Measurements from ENCODE around the gene PRB3.

The PRB3 gene

DNA sequence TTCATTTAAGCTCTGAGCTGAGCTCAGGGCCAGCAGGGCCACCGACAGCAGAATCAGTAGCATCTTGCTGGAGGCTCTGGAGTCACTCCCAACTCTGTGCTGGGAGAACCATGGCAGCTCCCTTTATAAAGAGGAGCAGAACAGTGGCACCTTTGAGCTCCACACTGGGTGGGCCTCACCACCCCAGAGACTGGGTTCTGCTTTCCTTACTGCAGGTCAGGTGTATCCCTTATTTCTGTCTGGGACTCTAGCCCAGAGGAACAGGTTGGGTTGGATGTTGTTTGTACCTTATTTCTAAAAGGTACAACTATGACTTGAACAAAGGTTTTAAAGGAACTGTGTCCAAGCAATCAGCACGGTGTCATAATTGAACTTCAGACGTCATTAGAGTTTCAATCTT lies at the start of gene PRB3:
TSS of gene PRB3 (minus strand) at position 101 of the 400 bp plus-strand sequence. CDS start at position 63, 38 bp downstream.
- Mint-ChIP-seq H3K4me3 (no peak within 1 kb of the TSS), H3K27ac (no peak within 1 kb of the TSS), H3K4me1 (ENCODE audit: low read depth) (no peaks in the 10 kb centered on the region), H3K27me3 (no peaks in the 10 kb centered on the region), H3K36me3 (ENCODE audit: low read depth) (no peaks in the 10 kb centered on the region), H3K9me3 (no peaks in the 10 kb centered on the region)

DNA sequence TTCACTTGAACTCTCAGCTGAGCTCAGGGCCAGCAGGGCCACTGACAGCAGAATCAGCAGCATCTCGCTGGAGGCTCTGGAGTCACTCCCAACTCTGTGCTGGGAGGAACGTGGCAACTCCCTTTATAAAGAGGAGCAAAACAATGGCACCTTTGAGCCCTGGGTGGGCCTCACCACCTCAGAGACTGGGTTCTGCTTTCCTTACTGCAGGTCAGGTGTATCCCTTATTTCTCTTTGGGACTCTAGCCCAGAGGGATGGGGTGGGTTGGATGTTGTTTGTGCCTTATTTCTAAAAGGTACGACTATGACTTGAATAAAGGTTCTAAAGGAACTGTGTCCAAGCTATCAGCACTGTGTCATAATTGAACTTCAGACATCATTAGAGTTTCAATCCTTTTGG lies 40.8 kb upstream of the PRB3 start, which contains the start of gene PRB4:
TSS of gene PRB4 (minus strand) at position 101 of the 400 bp plus-strand sequence. CDS start at position 63, 38 bp downstream.
- peaks cover 7% of the 10 kb centered on the region for H3K9me3 Mint-ChIP-seq
- no peaks in the 10 kb centered on the region for H3K27me3 Mint-ChIP-seq
- no peak within 1 kb of the TSS for H3K27ac Mint-ChIP-seq
- H3K4me1 Mint-ChIP-seq (ENCODE audit: low read depth) = no peaks in the 10 kb centered on the region
- no peak within 1 kb of the TSS for H3K4me3 Mint-ChIP-seq
- H3K36me3 Mint-ChIP-seq (ENCODE audit: low read depth) = no peaks in the 10 kb centered on the region

DNA sequence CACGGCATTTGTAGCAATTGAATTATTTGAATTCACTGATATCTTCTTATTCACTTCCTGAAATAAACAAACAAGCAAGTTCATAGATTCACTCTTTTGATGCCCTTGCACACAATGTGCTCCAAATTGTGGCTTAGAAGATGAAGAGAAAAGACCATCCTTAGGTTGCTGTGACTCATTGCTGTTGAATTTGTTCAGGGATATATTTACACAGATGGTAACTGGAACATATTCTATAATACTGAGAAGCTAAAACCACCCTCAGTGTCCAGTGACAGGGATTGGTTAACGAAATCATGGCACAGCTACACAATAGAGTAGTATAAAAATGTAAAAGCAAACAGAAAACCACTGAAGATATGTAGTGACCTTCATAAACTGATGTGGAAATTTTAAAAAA lies 37.6 kb upstream of the PRB3 start:
- Mint-ChIP-seq H3K4me3 (no peak overlapping the region), H3K27me3 (no peaks in the 10 kb centered on the region), H3K4me1 (ENCODE audit: low read depth) (no peaks in the 10 kb centered on the region), H3K27ac (no peak overlapping the region), H3K36me3 (ENCODE audit: low read depth) (no peaks in the 10 kb centered on the region), H3K9me3 (peaks cover 10% of the 10 kb centered on the region)

DNA sequence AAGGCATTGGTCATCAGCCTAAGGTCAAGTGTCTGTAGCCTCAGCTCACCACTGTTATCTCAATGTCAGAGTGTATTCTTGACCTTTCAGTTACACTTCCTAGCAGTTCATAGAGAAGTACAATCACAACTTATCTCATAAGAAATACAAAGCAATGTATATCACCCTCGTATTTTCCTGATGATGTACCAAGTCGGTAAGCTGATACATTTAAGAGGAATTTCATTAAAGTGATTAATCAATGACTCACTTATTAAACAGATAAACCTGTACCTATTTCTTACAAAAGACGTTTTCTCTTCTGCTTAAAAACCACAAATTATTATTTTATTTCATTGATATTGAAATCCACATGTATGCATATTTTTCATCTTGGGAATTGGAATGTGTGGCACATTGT lies 3.9 kb upstream of the PRB3 start:
- no peaks in the 10 kb centered on the region for H3K27me3 Mint-ChIP-seq
- H3K36me3 Mint-ChIP-seq (ENCODE audit: low read depth) = no peaks in the 10 kb centered on the region
- no peak overlapping the region for H3K27ac Mint-ChIP-seq
- no peaks in the 10 kb centered on the region for H3K9me3 Mint-ChIP-seq
- no peaks in the 10 kb centered on the region for H3K4me1 Mint-ChIP-seq (ENCODE audit: low read depth)
- no peak overlapping the region for H3K4me3 Mint-ChIP-seq

DNA sequence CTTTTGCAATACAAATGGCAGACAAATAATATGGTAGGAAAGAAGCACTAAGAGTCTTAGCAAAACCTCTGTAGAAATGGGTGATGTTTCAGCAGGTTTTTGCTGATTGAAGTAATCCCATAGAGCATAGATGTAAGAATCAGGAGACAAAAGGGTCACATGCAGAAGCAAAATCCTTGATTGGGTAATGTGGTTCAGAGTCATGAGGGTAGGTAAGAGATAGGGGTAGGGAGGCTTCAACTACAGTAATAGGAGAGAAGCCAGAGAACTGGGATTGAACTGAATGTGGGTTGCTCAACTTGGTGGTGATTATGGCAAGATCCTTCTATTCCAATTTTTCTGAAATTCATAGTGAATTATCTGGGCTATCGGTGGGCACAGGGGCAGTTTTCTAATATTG lies 5.0 kb downstream of the PRB3 start:
- H3K4me1 Mint-ChIP-seq (ENCODE audit: low read depth) = no peaks in the 10 kb centered on the region
- no peak overlapping the region for H3K4me3 Mint-ChIP-seq
- peaks cover 14% of the 10 kb centered on the region for H3K9me3 Mint-ChIP-seq
- peaks cover 4% of the 10 kb centered on the region for H3K36me3 Mint-ChIP-seq (ENCODE audit: low read depth)
- H3K27me3 Mint-ChIP-seq = no peaks in the 10 kb centered on the region
- H3K27ac Mint-ChIP-seq = no peak overlapping the region

DNA sequence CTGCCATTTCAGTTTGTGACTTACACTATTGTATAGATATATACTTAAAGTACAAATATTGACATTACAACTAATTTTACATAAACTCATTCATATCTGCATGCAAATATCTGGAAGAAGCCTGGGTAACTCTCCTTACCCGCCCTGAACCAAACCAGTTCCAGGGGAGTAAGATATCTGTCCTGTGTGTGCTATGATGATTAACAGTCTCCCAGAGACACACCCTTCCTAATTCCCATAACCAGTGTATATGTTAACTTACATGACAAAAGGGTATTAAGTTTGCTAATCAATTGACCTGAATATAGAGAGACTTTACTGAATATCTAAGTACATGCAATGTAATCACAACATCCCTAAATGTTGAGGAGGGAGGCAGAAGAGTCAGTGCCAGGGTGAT lies 23.0 kb downstream of the PRB3 start:
- no peak overlapping the region for H3K4me3 Mint-ChIP-seq
- no peaks in the 10 kb centered on the region for H3K27me3 Mint-ChIP-seq
- H3K36me3 Mint-ChIP-seq (ENCODE audit: low read depth) = peaks cover 6% of the 10 kb centered on the region
- H3K27ac Mint-ChIP-seq = no peak overlapping the region
- no peaks in the 10 kb centered on the region for H3K4me1 Mint-ChIP-seq (ENCODE audit: low read depth)
- H3K9me3 Mint-ChIP-seq = peaks cover 17% of the 10 kb centered on the region

DNA sequence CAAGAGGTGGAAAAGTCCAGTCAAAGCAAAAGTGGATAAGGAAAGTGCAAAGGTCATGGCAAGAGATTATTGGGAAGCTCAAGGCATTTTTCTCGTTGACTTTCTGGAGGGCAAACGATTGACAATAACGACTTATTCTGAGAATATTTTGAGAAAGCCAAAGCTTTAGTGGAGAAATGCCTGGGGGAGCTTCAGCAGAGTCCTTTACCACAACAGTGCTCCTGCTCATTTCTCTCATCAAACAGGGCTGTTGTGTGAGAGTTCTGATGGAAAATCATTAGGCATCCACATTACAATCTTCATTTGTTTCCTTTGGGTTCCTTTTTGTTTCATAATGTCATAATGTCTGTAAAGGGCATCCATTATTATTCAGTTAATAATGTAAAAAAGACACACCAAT lies 26.9 kb downstream of the PRB3 start:
- H3K9me3 Mint-ChIP-seq = peaks cover 3% of the 10 kb centered on the region
- H3K27ac Mint-ChIP-seq = no peak overlapping the region
- H3K4me3 Mint-ChIP-seq = no peak overlapping the region
- H3K27me3 Mint-ChIP-seq = no peaks in the 10 kb centered on the region
- H3K36me3 Mint-ChIP-seq (ENCODE audit: low read depth) = no peaks in the 10 kb centered on the region
- no peaks in the 10 kb centered on the region for H3K4me1 Mint-ChIP-seq (ENCODE audit: low read depth)

DNA sequence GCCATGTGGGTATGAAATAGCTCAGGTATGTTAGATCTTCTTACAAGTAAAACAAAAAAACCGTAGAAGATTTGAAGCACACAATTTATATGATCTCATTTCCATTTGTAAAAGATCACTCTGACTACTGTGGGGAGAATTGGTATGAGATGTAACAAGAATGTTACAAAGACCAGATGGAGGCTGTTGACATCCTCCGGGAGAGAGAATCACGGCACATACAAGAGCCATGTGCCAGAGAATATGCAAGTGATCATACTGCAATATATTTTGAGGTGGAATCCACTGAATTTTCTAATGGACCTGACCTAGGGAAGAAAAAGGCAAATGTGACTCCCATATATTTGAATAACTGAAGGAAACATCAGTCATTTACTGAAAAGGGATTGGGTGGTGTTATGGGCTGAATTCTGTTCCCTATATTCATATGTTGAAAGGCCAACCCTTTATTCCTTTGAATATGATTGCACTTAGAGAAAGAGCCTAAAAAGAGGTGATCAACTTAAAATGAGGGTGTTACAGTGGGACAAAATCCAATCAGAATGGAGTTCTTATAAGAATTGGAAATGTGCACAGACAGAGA lies 29.1 kb downstream of the PRB3 start:
- Mint-ChIP-seq H3K27ac (no peak overlapping the region), H3K27me3 (no peaks in the 10 kb centered on the region), H3K4me3 (no peak overlapping the region), H3K4me1 (ENCODE audit: low read depth) (no peaks in the 10 kb centered on the region), H3K9me3 (peaks cover 6% of the 10 kb centered on the region), H3K36me3 (ENCODE audit: low read depth) (no peaks in the 10 kb centered on the region)

DNA sequence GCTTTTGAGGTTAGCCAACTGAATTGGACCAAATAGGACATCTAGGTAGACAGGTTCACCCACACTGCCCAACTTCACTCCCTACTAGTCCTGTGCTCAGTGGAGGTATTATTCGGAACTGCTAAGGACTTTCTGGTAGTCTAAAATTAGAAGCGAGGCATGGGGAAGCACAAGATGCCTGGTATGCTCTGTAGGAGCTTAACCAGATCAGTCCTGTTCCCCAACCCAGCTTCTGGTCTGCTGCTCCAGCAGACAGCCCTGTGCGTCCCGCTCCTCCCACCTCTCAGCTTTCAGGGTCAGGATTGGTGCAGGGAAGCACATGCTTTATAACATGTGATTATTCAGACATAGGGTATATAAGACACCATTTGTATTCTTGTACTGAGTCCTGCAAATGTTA lies 31.2 kb downstream of the PRB3 start:
- peaks cover 7% of the 10 kb centered on the region for H3K9me3 Mint-ChIP-seq
- H3K4me3 Mint-ChIP-seq = no peak overlapping the region
- H3K27me3 Mint-ChIP-seq = no peaks in the 10 kb centered on the region
- H3K4me1 Mint-ChIP-seq (ENCODE audit: low read depth) = no peaks in the 10 kb centered on the region
- H3K27ac Mint-ChIP-seq = no peak overlapping the region
- H3K36me3 Mint-ChIP-seq (ENCODE audit: low read depth) = no peaks in the 10 kb centered on the region

DNA sequence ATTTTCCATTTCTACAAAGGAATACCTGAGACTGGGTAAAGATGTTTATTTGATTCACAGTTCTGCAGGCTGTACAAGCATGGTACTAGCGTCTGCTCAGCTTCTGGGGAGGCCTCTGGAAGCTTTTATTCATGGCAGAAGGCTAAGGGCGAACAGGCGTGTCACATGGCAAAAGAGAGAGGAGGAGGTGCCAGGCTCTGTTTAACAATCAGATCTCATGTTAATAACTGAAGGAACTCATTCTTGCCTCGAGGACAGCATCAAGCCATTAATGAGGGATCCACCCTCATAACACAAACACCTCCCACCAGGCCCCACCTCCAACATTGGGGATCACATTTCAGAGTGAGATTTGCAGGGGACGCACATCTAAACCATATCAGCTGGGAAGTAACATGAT lies 36.0 kb downstream of the PRB3 start:
- Mint-ChIP-seq H3K27me3 (no peaks in the 10 kb centered on the region), H3K4me3 (no peak overlapping the region), H3K27ac (no peak overlapping the region), H3K9me3 (peaks cover 7% of the 10 kb centered on the region), H3K36me3 (ENCODE audit: low read depth) (no peaks in the 10 kb centered on the region), H3K4me1 (ENCODE audit: low read depth) (no peaks in the 10 kb centered on the region)

DNA sequence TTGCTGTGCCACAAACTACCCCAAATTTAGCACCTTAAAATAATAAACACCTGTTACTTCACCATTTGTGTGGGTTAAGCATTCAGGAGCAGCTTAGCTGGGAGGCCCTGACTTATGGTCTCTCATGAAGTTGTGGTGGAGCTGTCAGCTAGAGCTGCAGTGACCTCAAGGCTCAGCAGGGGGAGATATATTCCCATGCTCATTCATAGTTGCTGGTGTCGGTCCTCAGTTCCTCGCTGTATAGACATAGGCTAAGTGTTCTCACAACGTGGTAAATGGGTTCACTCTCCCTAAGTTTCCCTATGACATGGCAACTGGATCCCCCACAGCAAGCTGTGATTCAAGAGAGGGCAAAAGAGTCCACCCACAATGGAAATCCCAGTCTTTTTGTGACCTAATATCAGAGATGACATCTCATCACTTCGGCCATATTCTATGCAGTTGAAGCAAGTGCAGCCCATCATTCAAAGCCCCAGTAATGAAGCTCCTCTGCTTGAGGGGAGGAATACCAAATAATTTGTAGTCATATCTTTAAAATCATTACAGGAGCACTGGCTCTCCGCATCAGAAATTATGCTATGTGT lies 41.1 kb downstream of the PRB3 start:
- no peaks in the 10 kb centered on the region for H3K27me3 Mint-ChIP-seq
- H3K4me1 Mint-ChIP-seq (ENCODE audit: low read depth) = no peaks in the 10 kb centered on the region
- H3K36me3 Mint-ChIP-seq (ENCODE audit: low read depth) = no peaks in the 10 kb centered on the region
- no peaks in the 10 kb centered on the region for H3K9me3 Mint-ChIP-seq
- no peak overlapping the region for H3K27ac Mint-ChIP-seq
- H3K4me3 Mint-ChIP-seq = no peak overlapping the region

DNA sequence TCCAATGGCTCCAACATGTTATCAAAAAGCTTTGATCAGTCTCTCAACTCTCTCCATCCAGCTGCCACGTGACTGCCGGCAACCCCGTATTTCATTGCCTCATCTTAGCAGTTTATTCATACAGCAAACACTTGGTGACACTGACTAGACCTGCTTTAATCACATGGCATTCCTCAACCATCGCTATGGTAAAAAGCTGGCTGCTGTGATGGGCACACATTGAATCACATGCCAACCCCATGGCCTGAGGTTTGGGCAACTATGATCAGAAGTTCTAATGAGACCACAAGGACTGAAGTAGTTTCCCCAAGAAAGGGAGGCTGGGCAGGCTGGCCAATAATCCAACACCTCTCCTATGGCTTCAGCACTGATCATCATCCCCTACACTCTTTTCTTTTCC lies 42.1 kb downstream of the PRB3 start:
- Mint-ChIP-seq H3K4me3 (no peak overlapping the region), H3K4me1 (ENCODE audit: low read depth) (no peaks in the 10 kb centered on the region), H3K27ac (no peak overlapping the region), H3K27me3 (no peaks in the 10 kb centered on the region), H3K9me3 (no peaks in the 10 kb centered on the region), H3K36me3 (ENCODE audit: low read depth) (no peaks in the 10 kb centered on the region)
